NCI-H2029 (cell line): ENCODE results near the gene KAT2B.

Experiments
- DNase-seq: peaks from one replicate; lab custom pipeline; 2025; lab: John Stamatoyannopoulos, UW

KAT2B gene

DNA sequence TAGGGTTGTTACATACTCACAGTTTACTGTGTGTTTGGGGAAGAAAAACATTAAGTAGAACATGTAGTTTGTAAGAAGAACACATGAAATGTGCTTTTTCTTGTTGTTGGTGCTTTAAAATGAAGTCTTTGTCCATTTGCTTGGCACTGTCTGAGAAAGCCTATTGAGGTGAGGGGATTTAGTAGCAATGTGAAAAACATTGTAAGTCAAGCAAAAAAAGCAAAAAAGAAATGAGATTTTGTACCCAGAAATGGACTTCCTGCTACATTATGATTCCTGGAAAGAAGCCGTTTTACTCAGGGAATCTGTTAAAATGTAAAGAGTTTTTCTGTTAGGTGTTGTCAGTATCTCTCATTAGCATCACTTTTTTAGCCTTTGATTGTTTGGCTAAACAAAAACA is 59.9 kb downstream of the KAT2B start:
- no peak for DNase-seq

DNA sequence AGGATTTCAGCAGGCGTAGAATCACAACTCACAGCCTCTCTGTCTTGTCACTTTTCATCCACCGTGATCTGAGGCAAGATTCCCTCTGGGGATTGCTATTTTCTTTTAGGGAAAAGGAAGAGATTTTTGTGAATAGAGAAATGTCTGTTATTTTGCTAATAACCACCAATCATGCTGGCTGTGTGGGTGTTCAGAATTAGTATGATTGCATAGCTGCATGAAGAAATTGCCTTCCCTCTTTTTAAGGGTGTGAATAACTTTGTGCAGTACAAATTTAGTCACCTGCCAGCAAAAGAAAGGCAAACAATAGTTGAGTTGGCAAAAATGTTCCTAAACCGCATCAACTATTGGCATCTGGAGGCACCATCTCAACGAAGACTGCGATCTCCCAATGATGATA is 60.8 kb downstream of the KAT2B start:
- DNase-seq, result no peak

DNA sequence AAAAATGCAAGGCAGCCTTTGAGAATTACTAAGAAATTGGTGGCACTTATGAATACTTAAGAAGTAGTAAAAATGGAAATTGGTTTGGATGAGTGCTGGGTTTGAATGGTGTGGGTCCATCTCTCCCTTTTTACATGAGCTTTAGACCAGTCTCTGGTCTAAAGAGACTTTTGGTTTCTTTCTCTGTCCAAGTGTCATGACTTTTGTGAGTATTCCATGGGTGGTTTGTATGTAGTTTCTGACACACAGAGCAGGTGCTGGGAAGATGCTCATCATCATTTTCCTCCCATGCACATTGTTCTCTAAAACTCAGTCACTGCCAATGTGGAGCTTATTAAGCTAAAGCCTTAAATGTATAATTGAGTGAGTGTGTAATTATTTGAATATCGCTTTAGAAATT is 63.5 kb downstream of the KAT2B start:
- DNase-seq, result no peak

DNA sequence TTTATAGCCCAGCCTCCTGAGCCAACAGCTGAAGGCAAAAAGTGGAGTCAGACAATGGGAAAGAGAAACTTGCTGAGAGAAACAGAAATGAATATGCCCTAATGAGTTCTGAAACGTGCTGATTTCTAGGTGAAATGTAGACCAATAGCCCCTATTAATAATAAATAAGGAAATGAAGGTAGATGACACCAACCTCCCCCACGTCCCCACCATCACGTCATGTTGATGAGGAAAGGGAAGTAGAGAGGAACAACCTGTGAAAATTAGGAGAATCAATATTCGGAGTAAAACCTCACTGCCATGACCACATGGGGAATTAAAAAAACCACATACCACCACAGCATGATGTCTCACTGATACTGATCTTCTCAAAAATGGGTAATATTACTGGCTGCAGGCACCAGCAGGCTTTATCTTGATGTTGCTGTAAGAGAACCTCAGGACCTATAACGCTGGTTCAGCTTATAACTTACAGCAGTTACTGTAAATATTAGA is 64.0 kb downstream of the KAT2B start:
- DNase-seq, result no peak

DNA sequence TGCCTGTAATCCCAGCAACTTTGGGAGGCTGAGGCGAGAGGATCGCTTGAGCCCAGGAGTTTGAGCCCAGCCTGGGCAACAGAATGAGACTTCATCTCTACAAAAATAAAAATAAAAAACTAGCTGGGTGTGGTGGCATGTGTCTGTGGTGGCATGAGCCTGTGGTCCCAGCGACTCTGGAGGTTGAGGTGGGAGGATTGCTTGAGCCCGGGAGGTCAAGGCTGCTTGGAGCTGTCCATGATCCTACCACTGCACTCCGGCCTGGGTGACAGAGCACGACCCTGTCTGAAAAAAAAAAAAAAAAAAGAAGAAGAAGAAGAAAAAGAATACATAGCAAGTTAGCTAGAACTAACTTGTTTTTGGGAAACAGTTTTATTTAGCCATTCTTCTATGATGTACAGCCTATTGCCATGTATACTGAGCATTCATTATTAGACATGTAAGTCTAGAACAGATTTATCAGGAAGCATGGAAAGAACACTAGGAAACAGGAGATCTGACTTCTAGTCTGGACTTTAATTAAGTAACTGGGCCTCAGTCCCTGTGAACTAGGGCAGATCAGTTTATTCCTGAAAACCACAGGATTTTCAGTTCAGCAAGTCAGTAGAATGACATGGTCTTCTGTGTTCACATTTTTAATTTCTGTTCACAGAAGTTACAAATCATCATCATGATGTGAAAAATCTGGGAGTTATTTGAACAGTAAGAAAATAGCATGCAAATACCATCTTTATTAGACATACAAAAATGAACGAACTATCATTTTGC is 65.5 kb downstream of the KAT2B start:
- no peak for DNase-seq

DNA sequence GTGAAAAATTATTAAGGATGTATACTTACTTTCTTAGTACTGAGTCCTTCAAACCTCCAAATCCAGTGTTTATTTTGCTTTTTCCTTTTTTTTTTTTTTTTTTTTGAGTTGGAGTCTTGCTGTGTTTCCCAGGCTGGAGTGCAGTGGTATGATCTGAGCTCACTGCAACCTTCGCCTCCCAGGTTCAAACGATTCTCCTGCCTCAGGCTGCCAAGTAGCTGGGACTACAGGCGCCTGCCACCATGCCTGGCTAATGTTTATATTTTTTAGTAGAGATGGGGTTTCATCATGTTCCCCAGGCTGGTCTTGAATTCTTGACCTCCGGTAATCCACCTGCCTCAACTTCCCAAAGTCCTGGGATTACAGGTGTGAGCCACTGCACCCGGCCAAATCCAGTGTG is 67.5 kb downstream of the KAT2B start:
- no peak for DNase-seq

DNA sequence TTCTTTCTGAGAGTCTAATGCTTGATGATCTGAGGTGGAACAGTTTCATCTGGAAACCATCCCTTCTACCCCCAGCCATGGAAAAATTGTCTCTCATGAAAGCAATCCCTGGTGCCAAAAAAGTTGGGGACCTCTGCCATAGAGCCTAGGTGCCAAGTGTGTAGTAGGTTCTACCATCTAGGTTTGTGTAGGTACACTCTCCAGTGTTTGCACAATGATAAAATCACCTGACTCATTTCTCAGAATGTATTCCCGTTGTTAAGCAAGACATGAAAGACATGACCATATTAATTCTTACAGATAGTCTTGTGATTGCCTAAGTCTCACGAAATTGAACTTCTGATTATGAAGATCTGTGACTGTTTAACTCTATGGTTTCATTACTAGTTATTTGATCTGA is 68.6 kb downstream of the KAT2B start:
- DNase-seq, result no peak

DNA sequence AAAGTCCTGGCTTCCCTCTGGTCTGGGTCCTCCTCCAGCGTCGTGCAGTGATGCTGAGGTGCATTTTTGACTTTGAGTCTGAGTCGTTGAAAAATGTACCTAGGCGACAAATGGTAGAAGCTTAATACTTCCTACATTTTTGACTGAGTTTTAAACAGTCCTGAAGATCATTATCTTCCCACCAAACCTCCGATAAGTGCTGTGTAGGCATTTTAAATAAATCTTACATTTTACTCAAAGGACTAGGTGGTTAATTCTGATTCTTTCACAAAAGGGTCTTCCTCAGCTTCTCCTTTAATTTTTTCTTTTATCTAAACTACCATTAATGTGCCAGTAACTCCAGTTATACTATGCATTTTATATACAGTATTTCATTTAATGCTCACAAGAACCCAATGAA is 70.6 kb downstream of the KAT2B start:
- DNase-seq, result no peak

DNA sequence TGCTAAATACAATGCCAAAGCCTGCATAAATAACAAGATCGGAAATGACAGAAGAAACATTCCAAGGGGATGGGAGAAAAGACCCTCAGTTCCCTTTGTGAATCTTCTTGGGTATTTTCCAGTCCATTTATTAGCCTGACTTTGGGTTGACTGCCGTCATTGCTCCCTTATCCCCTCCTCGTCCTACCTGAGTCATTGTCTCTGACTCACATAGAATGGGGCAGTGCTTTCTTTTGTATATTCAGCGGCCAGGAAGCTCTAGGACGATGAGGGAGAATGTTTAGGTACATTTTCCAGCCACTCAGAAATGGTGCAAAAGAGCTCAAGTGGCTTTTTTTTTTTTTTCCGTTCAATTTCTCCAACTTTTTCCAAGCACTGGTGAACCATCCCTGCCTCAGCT is 71.6 kb downstream of the KAT2B start:
- DNase-seq, result no peak

DNA sequence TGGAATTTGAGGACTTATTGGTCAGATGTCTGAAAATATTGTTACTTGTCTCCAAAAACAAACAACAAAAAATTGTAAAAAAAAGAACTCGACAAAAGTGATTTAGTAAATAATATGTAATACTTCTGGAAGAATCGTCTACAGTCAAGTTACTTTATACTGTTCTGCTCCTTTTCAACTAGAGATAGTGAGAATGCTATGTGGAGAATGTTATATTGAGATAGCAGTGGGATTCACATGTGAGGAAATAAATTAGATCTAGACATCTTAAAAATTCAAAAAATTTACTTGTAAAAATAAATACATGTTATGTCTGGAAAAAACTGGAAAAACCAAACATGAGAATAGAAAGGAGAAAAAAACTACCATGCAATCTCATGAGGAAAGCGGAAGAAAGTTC is 80.8 kb downstream of the KAT2B start:
- no peak for DNase-seq

DNA sequence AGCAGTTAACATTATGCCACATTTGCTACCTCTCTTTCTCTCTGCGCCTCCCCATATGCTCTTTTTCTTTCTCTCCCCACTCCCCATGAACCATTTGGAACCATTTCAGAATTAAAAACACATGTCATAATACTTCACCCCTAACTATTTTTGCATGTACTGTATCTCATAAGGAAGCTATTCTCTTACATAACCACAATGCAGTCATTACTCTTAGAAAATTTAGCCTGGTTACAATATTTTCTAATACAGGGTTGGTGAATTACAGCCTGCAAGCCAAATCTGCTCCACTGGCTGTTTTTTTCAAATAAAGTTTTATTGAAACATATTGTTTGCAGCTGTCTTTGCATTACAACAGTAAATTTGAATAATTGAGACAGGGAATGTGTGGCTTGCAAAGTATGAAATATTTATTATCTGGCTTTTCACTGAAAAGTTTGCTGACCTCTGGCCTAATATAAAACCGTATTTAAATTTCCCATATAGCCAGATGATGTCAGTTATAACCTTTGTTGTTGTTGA is 82.9 kb downstream of the KAT2B start:
- no peak for DNase-seq

DNA sequence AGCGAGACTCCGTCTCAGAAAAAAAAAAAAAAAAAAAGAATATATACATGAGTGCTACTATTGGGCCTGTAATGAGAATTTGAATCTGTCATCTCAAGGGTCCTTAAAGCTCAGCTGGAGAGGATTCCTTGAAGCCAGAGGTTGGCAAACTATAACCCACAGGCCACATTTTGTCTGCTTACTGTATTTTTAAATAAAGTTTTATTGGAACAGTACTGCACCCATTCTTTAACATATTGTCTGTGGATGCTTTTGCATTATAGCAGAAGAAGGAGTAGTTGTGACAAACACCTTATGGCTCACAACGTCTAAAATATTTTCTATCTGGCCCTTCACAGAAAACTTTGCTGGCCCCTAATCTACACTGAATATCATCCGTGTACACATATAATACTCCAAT is 85.0 kb downstream of the KAT2B start:
- DNase-seq, result no peak

DNA sequence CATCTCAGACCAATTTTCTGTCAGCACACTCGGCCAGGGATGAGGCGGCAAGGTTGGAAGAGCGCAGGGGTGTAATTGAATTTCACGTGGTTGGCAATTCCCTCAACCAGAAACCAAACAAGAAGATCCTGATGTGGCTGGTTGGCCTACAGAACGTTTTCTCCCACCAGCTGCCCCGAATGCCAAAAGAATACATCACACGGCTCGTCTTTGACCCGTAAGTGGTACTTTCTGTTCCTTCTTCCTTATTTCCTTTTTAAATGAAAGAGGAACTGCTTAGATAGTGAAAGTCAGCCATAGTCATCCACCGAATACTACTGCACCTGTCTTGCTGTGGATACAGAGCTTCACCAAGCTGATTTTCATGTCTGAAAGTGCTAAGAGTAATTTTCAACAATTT is 85.7 kb downstream of the KAT2B start:
- DNase-seq, result no peak

DNA sequence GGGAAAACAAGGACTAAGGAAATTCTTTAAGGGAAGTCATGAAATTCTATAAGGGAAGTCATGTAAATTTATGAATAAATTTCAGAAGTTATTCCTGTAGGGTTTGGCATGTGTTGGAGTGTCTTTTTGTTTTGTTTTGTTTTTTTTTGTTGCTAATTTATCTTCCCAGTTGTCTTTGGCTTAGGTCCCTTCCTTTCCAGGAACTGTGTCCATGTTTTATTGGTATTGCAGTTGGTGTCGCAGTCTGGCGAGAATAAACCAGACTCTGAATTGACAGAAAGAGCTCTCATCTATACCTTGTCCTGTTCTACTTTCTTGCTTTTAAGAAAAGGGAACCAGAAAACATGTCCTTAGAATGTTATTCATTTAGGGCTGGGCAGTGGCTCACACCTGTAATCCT is 88.1 kb downstream of the KAT2B start:
- no peak for DNase-seq

DNA sequence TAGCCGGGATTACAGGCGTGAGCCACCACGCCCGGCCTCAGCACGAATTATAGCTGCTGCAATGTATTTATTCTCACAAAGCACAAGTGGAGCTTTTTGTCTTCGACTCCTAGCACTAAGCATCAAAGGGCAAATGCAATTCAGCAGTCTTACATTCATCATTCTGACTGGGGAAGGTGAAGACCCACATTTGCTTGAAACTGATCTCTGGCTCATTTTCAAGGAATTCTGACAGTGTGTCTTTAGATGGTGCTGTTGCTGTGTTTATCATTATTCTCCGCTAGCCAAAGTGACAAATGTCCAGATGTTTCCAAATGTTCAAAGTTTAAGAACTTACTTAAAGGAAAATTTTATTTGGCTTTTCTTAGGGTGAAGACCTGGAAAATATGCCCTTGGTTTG is 89.9 kb downstream of the KAT2B start:
- no peak for DNase-seq

DNA sequence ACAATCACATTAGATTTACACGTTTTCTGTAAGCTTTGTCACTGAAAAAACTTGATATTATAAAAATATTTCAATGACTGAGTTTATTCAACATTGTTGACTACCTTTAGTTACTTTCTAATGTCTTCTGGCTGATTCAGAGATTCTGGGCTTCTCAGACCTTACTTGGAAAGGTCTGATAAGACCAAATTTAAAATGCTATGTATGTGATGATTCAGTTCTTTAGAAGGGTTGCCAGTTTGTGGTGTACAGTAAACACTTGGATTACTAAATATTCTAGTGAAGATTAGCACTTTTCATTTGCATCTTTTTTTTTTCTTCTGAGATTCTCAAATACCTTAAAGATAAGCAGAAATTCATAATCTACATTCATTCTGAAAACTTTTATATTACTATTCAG is 96.0 kb downstream of the KAT2B start:
- no peak for DNase-seq

DNA sequence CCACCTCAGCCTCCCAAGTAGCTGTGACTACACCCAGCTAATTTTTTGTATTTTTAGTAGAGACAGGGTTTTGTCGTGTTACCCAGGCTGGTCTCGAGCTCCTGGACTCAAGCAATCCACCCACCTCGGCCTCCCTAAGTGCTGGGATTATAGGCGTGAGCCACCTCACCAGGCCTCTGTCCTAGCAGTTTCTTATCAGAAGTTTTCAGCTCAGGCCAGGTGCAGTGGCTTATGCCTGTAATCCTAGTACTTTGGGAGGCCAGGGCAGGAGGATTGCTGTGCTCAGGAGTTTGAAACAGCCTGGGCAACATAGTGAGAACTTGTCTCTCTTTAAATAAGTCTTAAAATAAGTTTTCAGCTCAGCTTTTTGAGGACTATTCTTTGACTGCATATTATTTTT is 97.4 kb downstream of the KAT2B start:
- DNase-seq, result no peak

DNA sequence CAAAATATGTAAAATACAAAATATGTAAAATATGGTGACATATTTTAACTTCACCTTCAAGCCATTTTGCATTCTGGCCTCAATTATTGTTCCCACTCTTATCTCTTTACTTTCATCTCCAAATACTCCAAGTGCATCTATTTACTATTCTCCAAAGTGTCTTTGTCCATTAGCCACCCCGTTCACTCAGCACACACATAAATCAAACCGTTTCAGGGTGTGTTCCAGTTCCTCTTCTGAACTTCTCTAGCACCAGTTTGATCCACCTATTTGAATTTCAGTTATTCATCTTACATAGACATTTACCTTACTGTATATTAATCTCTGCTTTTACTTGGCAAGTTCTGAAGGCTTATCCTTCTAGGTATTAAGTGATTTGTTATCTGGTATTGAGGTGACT is 100.6 kb downstream of the KAT2B start:
- DNase-seq, result no peak

DNA sequence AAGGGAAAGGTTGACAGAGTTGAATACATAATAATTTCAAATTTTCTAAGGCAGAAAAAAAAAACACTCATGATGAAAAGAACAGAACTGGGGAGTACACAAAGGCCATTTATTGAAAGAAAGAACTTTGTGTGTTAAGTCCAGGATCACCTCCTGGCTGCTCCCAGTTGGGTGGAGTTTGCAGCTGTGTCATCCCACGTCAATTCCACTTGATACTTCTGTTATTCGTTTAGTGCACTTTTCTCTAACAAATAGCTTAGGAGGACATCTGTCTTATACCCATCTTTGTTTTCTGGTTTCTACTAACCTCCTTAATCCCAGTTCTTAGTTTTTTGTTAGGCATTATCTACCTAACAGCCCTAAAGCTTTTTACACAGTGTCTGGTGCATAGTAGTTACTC is 101.1 kb downstream of the KAT2B start:
- DNase-seq, result no peak

DNA sequence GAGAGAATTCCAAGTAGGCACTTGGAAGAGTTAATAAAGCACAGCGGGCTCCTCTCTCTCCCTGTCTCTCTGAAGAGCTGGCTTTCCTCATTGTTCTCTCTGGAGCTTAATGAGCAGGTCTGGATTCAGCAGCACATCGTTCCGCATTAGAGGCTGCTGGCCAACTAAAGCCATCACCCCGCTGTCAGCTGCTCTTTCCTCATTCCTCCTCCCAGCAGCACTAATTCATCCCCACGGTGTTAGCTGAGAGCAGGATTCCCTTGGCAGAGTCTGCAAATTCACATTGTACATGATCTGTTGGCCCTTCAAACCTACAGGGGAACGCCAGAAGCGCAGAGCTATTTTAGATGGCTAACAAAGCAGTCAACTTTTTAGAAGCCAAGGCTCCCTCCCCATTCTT is 101.6 kb downstream of the KAT2B start:
- DNase-seq, result no peak

DNA sequence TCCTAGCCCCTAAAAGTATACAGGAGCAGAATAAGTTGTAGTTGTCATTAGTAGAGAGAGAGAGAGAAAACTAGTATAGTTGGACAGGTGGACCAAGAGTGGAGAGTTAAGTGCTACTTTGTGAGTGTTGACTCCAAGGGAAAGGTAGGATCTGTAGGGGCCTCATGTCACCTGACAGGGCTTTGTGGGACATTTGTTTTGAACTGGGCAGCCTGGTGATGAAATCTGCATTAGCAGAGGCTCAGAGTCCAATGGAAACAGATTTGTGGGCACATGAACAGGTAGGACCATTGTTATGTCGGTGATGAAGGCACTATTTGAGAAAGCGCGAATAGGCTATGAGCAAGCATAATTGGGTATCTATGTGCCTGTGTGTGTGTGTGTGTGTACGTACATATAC is 102.3 kb downstream of the KAT2B start:
- DNase-seq, result no peak

DNA sequence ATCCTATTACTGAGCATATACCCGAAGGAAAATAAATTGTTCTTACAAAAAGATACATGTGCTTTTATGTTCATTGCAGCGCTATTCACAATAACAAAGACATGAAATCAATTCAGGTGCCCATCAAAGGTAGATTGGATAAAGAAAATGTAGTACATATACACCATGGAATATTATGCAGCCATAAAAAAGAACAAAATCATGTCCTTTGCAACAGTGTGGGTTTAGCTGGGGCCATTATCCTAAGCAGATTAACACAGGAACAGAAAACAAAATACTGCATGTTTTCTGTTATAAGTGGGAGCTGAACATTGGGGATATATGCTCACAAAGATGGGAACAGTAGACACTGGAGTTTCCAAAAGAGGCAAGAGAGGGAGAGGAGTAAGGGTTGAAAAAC is 103.3 kb downstream of the KAT2B start:
- DNase-seq, result no peak

DNA sequence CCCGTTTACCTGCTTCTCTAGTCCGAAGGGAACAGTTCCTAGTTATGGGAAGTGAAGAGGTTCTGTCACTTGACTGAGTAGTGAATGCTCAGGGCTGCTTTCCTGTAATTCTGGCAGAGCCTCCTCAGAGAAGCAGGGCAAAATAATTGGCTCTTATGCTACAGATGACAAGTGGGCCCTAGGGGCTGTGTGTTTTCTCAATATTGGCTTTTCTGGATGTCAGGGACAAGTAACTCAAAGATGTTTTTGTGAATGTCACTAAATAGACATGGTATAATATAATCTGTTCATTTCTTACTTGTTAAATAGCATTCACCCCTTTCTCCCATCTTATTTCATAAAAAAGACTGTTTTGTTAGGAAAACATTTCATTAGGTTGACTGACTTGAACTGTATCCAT is 105.6 kb downstream of the KAT2B start:
- DNase-seq, result no peak

DNA sequence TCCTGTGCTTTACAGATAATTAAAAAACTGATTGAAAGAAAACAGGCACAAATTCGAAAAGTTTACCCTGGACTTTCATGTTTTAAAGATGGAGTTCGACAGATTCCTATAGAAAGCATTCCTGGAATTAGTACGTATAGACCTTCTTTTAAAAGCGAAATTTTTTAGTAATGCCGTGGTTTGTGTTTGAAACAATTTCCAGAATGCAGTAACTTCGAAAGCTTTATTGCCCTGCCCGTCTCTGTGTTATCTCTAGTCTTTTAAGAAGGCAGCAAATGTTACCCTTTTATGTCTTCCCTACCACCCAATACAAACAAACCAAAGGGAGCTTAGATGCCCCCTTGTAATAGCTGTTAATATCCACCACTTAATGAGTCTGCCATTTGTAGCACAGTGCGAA is 106.1 kb downstream of the KAT2B start:
- no peak for DNase-seq
